Neural cell (in vitro differentiated cells): ENCODE results near the gene ERBB4.

Source experiments
- EZH2 ChIP-seq: fragments of 200-600, 300-800 bp; shearing (Covaris generic), sonication (generic); IDR thresholded peaks from 2 replicates; pipeline ENCODE4 v1.6.1; 2014; ENCODE audit warnings: antibody characterized with exemption, low read length, borderline replicate concordance, mild to moderate bottlenecking; ENCODE audit not compliant: insufficient read depth, poor library complexity, severe bottlenecking
- RAD21 ChIP-seq: fragments of 450-650 bp; conservative IDR thresholded peaks from 2 replicates; pipeline ENCODE4 v1.6.1; 2014; ENCODE audit warnings: antibody characterized with exemption, mild to moderate bottlenecking, moderate library complexity
- TF ChIP-seq, protein P1 (sequence below): IDR thresholded peaks from 2 replicates; pipeline ENCODE4 v1.6.1; 2012; ENCODE audit warnings: borderline replicate concordance
- TF ChIP-seq, protein P2 (sequence below): fragments of 450-650 bp; IDR thresholded peaks from 2 replicates; pipeline ENCODE4 v1.5.1; 2014; ENCODE audit warnings: antibody characterized with exemption, mild to moderate bottlenecking, moderate library complexity; ENCODE audit not compliant: poor library complexity, severe bottlenecking

DNA sequence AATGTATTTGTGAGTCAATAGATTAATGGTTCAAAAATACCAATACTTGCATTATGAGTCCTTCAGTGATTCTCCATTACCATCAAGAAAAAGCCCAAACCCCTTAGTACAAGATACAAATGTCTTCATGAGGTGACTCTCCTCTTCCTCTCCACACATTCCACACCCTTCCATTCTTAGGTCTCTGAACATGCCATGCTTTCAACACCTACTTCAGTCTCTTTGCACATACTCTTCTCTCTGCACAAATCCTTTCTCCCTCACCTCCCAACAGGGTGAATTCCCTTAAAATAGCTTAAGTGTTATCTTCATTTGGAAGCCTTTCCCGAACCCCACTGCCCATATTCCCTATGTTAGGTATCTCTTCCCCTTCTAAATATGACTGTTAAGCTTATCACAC is 131.9 kb downstream of the ERBB4 start:
- TF ChIP-seq RAD21 = no peak
- TF ChIP-seq, protein P1, sequence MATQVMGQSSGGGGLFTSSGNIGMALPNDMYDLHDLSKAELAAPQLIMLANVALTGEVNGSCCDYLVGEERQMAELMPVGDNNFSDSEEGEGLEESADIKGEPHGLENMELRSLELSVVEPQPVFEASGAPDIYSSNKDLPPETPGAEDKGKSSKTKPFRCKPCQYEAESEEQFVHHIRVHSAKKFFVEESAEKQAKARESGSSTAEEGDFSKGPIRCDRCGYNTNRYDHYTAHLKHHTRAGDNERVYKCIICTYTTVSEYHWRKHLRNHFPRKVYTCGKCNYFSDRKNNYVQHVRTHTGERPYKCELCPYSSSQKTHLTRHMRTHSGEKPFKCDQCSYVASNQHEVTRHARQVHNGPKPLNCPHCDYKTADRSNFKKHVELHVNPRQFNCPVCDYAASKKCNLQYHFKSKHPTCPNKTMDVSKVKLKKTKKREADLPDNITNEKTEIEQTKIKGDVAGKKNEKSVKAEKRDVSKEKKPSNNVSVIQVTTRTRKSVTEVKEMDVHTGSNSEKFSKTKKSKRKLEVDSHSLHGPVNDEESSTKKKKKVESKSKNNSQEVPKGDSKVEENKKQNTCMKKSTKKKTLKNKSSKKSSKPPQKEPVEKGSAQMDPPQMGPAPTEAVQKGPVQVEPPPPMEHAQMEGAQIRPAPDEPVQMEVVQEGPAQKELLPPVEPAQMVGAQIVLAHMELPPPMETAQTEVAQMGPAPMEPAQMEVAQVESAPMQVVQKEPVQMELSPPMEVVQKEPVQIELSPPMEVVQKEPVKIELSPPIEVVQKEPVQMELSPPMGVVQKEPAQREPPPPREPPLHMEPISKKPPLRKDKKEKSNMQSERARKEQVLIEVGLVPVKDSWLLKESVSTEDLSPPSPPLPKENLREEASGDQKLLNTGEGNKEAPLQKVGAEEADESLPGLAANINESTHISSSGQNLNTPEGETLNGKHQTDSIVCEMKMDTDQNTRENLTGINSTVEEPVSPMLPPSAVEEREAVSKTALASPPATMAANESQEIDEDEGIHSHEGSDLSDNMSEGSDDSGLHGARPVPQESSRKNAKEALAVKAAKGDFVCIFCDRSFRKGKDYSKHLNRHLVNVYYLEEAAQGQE = no peak
- TF ChIP-seq, protein P2, sequence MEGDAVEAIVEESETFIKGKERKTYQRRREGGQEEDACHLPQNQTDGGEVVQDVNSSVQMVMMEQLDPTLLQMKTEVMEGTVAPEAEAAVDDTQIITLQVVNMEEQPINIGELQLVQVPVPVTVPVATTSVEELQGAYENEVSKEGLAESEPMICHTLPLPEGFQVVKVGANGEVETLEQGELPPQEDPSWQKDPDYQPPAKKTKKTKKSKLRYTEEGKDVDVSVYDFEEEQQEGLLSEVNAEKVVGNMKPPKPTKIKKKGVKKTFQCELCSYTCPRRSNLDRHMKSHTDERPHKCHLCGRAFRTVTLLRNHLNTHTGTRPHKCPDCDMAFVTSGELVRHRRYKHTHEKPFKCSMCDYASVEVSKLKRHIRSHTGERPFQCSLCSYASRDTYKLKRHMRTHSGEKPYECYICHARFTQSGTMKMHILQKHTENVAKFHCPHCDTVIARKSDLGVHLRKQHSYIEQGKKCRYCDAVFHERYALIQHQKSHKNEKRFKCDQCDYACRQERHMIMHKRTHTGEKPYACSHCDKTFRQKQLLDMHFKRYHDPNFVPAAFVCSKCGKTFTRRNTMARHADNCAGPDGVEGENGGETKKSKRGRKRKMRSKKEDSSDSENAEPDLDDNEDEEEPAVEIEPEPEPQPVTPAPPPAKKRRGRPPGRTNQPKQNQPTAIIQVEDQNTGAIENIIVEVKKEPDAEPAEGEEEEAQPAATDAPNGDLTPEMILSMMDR = no peak
- no peak for TF ChIP-seq EZH2
